ENCODE measurements around the gene KCNK4. TPM values are rescaled to one million over a fixed set of nuclear protein-coding genes. Genes with fewer than 3 reads are reported as not detected.
A peak's percentile ranks its signal among the peaks of the same experiment; 100 is the strongest.
"Not testable (repeated sequence)": the region's sequence is repeated elsewhere in the genome, so short reads cannot be mapped to it uniquely, and the experiment has no call there.

The KCNK4 gene
- total RNA-seq, 1 experiment from 2014 or later = 0.28 TPM

DNA sequence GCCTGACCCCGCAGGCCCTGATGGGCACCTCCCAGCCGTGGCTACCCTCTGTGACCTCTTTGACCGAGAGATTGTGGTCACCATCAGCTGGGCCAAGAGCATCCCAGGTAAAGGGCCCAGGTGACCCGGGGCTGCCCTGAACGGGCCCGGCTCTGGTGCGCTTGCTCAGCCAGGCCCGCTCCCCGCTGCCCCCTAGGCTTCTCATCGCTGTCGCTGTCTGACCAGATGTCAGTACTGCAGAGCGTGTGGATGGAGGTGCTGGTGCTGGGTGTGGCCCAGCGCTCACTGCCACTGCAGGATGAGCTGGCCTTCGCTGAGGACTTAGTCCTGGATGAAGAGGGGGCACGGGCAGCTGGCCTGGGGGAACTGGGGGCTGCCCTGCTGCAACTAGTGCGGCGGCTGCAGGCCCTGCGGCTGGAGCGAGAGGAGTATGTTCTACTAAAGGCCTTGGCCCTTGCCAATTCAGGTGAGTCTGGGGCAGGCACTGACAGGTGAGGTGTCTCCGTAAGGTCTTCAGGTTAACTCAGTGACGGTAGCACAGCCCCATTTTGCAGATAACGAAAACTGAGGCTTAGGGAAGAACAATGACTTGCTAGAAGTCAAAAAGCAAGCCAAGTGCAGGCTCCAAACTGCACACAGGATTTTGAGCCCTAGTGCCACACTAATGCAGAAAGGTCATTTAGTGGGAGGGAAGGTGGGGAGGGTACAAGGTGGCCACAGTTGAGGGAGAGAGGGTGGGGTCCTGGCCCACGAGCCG lies 23.9 kb downstream of the KCNK4 start:
- no peaks in the 10 kb centered on the region for H4K20me1 ChIP-seq (ENCODE audit: control insufficient read depth, insufficient read depth, insufficient read length)
- H3K23ac ChIP-seq (ENCODE audit: insufficient read length, low read depth, low read length) = no peak overlapping the region
- H3K4me1 ChIP-seq (ENCODE audit: insufficient read depth, low read length) = no peaks in the 10 kb centered on the region
- H2AFZ ChIP-seq (ENCODE audit: low read length) = no peak overlapping the region
- peaks cover 18 to 40% (median 20%) of the 10 kb centered on the region in 3 experiments; a peak in 6 of 7 replicates for H3K36me3 Mint-ChIP-seq (ENCODE audit: insufficient read depth in 1 of 3, low read depth in 3 of 3)
- no peak overlapping the region for H2BK12ac ChIP-seq (ENCODE audit: insufficient read length, low read depth, low read length)
- H3T11ph ChIP-seq (ENCODE audit: low read length) = no peak overlapping the region
- peak overlapping the region in 1 of 3 experiments; percentile 95; a peak in 1 of 7 replicates for H3K27ac Mint-ChIP-seq
- no peaks in the 10 kb centered on the region for H3K27me3 ChIP-seq (ENCODE audit: insufficient read depth, low read length)
- no peak overlapping the region for H3K4ac ChIP-seq (ENCODE audit: low read depth, low read length)
- no peak overlapping the region for H3K18ac ChIP-seq (ENCODE audit: insufficient read length, low read depth, low read length)
- peaks cover 4% of the 10 kb centered on the region; the same call in 1 of the 2 replicates for H3K79me2 ChIP-seq (ENCODE audit: insufficient read depth, low read length)
- no peak for DNase-seq
- H3K4me3 Mint-ChIP-seq = peak overlapping the region; percentile 29 to 35; a peak in 4 of 5 replicates
- no peaks in the 10 kb centered on the region for H3K9me3 Mint-ChIP-seq
- TF ChIP-seq, protein P1, sequence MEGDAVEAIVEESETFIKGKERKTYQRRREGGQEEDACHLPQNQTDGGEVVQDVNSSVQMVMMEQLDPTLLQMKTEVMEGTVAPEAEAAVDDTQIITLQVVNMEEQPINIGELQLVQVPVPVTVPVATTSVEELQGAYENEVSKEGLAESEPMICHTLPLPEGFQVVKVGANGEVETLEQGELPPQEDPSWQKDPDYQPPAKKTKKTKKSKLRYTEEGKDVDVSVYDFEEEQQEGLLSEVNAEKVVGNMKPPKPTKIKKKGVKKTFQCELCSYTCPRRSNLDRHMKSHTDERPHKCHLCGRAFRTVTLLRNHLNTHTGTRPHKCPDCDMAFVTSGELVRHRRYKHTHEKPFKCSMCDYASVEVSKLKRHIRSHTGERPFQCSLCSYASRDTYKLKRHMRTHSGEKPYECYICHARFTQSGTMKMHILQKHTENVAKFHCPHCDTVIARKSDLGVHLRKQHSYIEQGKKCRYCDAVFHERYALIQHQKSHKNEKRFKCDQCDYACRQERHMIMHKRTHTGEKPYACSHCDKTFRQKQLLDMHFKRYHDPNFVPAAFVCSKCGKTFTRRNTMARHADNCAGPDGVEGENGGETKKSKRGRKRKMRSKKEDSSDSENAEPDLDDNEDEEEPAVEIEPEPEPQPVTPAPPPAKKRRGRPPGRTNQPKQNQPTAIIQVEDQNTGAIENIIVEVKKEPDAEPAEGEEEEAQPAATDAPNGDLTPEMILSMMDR (conservative IDR thresholded peaks at IDR 0.05) = no peak; the same call in 1 of the 3 replicates
- H4K5ac ChIP-seq (ENCODE audit: insufficient read length, low read depth, low read length) = no peak overlapping the region
- H3K9ac ChIP-seq (ENCODE audit: extremely low read depth, insufficient read length, low read length) = no peak overlapping the region
- no peak overlapping the region for H2BK15ac ChIP-seq (ENCODE audit: low read depth, low read length)
- no peak overlapping the region for H2BK5ac ChIP-seq (ENCODE audit: insufficient read length, low read length)
- no peak overlapping the region for H4K8ac ChIP-seq (replicated peaks; ENCODE audit: insufficient read length, low read depth, low read length)
- WGBS (ENCODE audit: extremely low coverage, insufficient read length, low lambda C conversion rate) = no CpG with 5 or more reads among the region's 24 CpGs
- H2BK120ac ChIP-seq (ENCODE audit: low read depth, low read length, poor library complexity, severe bottlenecking) = no peak overlapping the region
- H2BK20ac ChIP-seq (ENCODE audit: low read depth, low read length, poor library complexity, severe bottlenecking) = no peak overlapping the region
- no peak overlapping the region for H4K91ac ChIP-seq (ENCODE audit: insufficient read length, low read depth, low read length)
- H3K27ac ChIP-seq (ENCODE audit: insufficient read length, low read depth, low read length) = no peak overlapping the region
- H3K79me1 ChIP-seq (ENCODE audit: insufficient read depth, low read depth, low read length, poor library complexity, severe bottlenecking) = no peaks in the 10 kb centered on the region
- no peaks in the 10 kb centered on the region for H3K9me3 ChIP-seq (ENCODE audit: control insufficient read depth, low read depth, low read length)
- peaks cover 14 to 17% of the 10 kb centered on the region in 2 experiments for H3K4me1 Mint-ChIP-seq
- H3K4me2 ChIP-seq (ENCODE audit: insufficient read depth, insufficient read length, low read length) = no peak overlapping the region
- no peaks in the 10 kb centered on the region for H3K27me3 Mint-ChIP-seq (ENCODE audit: low read depth)
- H3K56ac ChIP-seq (ENCODE audit: insufficient read length, low read depth, low read length) = no peak overlapping the region
- H3K23me2 ChIP-seq (ENCODE audit: insufficient read length, low read depth, low read length, poor library complexity, severe bottlenecking) = peaks cover 3% of the 10 kb centered on the region
- no peak overlapping the region for H2AK5ac ChIP-seq (ENCODE audit: insufficient read length, low read length)
- H3K14ac ChIP-seq (ENCODE audit: insufficient read depth, low read length) = no peak overlapping the region

DNA sequence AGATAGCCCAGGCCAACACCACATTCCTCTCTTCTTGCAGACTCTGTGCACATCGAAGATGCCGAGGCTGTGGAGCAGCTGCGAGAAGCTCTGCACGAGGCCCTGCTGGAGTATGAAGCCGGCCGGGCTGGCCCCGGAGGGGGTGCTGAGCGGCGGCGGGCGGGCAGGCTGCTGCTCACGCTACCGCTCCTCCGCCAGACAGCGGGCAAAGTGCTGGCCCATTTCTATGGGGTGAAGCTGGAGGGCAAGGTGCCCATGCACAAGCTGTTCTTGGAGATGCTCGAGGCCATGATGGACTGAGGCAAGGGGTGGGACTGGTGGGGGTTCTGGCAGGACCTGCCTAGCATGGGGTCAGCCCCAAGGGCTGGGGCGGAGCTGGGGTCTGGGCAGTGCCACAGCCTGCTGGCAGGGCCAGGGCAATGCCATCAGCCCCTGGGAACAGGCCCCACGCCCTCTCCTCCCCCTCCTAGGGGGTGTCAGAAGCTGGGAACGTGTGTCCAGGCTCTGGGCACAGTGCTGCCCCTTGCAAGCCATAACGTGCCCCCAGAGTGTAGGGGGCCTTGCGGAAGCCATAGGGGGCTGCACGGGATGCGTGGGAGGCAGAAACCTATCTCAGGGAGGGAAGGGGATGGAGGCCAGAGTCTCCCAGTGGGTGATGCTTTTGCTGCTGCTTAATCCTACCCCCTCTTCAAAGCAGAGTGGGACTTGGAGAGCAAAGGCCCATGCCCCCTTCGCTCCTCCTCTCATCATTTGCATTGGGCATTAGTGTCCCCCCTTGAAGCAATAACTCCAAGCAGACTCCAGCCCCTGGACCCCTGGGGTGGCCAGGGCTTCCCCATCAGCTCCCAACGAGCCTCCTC lies 24.8 kb downstream of the KCNK4 start:
- H3K14ac ChIP-seq (ENCODE audit: insufficient read depth, low read length); H2BK120ac ChIP-seq (ENCODE audit: low read depth, low read length, poor library complexity, severe bottlenecking); H2BK20ac ChIP-seq (ENCODE audit: low read depth, low read length, poor library complexity, severe bottlenecking); H4K20me1 ChIP-seq (ENCODE audit: control insufficient read depth, insufficient read depth, insufficient read length); H3K9me3 Mint-ChIP-seq; DNase-seq; H3K27ac ChIP-seq (ENCODE audit: insufficient read length, low read depth, low read length); H4K8ac ChIP-seq (replicated peaks; ENCODE audit: insufficient read length, low read depth, low read length); H3K23ac ChIP-seq (ENCODE audit: insufficient read length, low read depth, low read length); H2BK15ac ChIP-seq (ENCODE audit: low read depth, low read length); H2AFZ ChIP-seq (ENCODE audit: low read length); H3K27me3 ChIP-seq (ENCODE audit: insufficient read depth, low read length); H3K18ac ChIP-seq (ENCODE audit: insufficient read length, low read depth, low read length); H4K5ac ChIP-seq (ENCODE audit: insufficient read length, low read depth, low read length); H3K4me1 ChIP-seq (ENCODE audit: insufficient read depth, low read length); H3T11ph ChIP-seq (ENCODE audit: low read length); H3K79me2 ChIP-seq (ENCODE audit: insufficient read depth, low read length); H3K9ac ChIP-seq (ENCODE audit: extremely low read depth, insufficient read length, low read length); H3K79me1 ChIP-seq (ENCODE audit: insufficient read depth, low read depth, low read length, poor library complexity, severe bottlenecking); H3K9me3 ChIP-seq (ENCODE audit: control insufficient read depth, low read depth, low read length); H2AK5ac ChIP-seq (ENCODE audit: insufficient read length, low read length); H3K56ac ChIP-seq (ENCODE audit: insufficient read length, low read depth, low read length); H3K4ac ChIP-seq (ENCODE audit: low read depth, low read length); H3K23me2 ChIP-seq (ENCODE audit: insufficient read length, low read depth, low read length, poor library complexity, severe bottlenecking); H4K91ac ChIP-seq (ENCODE audit: insufficient read length, low read depth, low read length); H2BK5ac ChIP-seq (ENCODE audit: insufficient read length, low read length); H2BK12ac ChIP-seq (ENCODE audit: insufficient read length, low read depth, low read length); H3K27me3 Mint-ChIP-seq (ENCODE audit: low read depth): not testable (repeated sequence)
- no CpG with 5 or more reads among the region's 25 CpGs for whole genome bisulfite sequencing (ENCODE audit: extremely low coverage, insufficient read length, low lambda C conversion rate)
- Mint-ChIP-seq H3K27ac (peak overlapping the region in 2 of 3 experiments; percentile 75 to 100; a peak in 3 of 7 replicates), H3K36me3 (ENCODE audit: insufficient read depth in 1 of 3, low read depth in 3 of 3) (peaks cover 18 to 43% (median 29%) of the 10 kb centered on the region in 3 experiments; a peak in 6 of 7 replicates), H3K4me3 (peak overlapping the region; percentile 90 to 93), H3K4me1 (peaks cover 14 to 17% of the 10 kb centered on the region in 2 experiments)
- H3K4me2 ChIP-seq (ENCODE audit: insufficient read depth, insufficient read length, low read length) = peak overlapping the region; percentile 51

Data from H9 (cell line).